ENCODE results near the gene ADCY2.

The ADCY2 gene

DNA sequence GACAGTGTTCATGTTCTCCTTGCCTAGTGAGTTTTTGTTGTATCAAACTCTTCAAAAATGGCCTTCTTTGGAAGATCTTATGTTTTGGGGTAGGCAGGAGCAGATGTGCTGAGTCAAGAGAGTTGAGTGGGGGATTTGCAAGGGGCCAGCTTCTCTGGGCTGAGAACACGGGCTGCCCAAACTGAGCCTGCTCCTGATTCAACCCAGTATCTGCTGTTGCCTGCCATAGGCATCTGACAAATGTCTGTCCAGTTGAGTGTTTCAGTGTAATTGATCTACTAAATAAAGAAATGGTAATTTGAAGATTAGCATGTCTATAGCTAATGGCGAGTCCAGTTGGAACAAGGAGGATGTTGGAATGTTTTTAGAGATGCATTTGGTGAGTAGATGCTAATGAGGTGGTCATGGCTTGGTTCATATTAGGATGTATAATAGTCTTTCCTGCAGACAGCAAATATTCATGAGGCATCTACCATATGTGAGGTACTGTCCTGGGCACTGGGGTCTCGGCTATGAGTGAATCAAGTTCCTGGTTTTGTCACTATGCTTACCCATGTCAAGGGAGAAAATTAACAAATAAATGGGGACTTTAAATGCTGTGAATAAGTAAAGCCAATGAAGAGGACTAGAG, 119.5 kb downstream of the ADCY2 start:
- TF ChIP-seq, protein P1, sequence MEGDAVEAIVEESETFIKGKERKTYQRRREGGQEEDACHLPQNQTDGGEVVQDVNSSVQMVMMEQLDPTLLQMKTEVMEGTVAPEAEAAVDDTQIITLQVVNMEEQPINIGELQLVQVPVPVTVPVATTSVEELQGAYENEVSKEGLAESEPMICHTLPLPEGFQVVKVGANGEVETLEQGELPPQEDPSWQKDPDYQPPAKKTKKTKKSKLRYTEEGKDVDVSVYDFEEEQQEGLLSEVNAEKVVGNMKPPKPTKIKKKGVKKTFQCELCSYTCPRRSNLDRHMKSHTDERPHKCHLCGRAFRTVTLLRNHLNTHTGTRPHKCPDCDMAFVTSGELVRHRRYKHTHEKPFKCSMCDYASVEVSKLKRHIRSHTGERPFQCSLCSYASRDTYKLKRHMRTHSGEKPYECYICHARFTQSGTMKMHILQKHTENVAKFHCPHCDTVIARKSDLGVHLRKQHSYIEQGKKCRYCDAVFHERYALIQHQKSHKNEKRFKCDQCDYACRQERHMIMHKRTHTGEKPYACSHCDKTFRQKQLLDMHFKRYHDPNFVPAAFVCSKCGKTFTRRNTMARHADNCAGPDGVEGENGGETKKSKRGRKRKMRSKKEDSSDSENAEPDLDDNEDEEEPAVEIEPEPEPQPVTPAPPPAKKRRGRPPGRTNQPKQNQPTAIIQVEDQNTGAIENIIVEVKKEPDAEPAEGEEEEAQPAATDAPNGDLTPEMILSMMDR (IDR thresholded peaks at IDR 0.05; ENCODE audit: low read depth, low read length, missing control alignments), result no peak
- no peak overlapping the region for H3K4me3 ChIP-seq (replicated peaks; ENCODE audit: low read depth, low read length)
- no peak for DNase-seq (ENCODE audit: extremely low read depth, low read depth)

DNA sequence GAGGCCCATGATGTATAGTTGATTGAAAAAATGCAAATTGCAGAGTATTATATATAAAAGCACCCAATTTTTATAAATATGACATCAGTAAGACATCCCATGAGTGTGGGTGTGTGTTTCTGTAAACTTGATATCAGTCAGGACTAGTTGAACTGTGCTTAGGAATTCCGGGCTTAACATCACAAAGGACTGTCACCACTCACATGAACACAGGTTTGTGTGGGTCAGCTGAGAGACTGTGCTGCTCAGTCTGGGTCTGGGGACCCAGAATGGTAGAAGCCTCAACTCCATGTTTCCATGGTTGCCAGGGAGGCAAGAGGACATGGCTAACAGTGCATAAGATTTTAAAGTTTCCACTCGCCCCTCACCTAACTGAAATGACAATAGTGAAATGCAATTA, 120.3 kb downstream of the ADCY2 start:
- TF ChIP-seq, protein P1 (IDR thresholded peaks at IDR 0.05; ENCODE audit: low read depth, low read length, missing control alignments), result no peak
- no peak overlapping the region for H3K4me3 ChIP-seq (replicated peaks; ENCODE audit: low read depth, low read length)

DNA sequence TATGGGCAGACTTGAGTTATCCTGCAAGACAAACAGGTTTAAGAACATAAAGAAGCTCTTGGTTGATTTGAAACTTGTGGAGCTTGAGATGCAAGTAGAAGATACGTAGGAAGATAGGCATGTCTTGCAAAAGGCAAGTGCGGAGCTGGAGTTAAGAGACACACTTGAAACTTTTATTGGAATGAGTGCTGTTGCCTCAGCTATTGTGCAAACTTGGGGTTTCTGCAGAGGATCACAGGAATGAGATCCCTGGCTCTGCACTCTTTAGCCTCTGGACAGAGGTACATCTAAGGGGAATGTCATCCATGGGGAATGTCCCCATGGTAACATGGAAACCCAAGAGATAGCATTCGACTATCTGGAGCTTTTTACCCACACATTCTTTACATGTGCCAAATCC, 121.1 kb downstream of the ADCY2 start:
- DNase-seq (ENCODE audit: extremely low read depth, low read depth), result no peak
- H3K4me3 ChIP-seq (replicated peaks; ENCODE audit: low read depth, low read length), result no peak overlapping the region
- TF ChIP-seq, protein P1 (IDR thresholded peaks at IDR 0.05; ENCODE audit: low read depth, low read length, missing control alignments), result no peak

More for the DNA sequence above, 120.3 kb downstream of the ADCY2 start:
- no peak for DNase-seq (ENCODE audit: extremely low read depth, low read depth)

DNA sequence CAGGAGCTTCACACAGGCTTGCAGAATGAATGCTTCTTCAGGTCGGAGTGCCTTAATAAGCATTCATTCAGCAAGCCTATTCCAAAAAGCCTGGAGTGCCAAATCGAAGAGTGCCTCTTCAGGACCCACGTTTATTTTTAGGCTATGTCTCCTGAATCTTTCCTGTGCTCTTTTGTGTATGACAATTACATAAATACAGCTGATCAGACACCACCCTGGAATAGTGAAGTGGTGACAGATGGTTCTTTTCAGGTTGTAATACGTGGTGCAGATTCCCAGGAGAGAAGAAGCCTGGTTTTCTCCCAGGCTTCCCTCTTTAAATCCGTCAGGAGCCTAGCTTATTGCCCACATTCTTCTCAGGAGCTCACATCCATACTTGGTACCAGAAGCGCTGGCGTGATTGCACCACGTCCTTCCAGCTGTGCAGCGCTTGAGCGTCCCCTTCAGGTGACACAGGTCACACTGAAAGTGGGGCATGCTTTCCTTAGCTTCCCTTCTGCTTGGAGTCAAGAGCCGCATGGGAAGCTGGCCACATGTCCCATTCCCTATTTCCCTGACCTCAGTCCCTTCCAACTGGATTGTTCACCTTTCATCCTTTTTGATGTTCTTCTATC, 123.1 kb downstream of the ADCY2 start:
- no peak for DNase-seq (ENCODE audit: extremely low read depth, low read depth)
- TF ChIP-seq, protein P1 (IDR thresholded peaks at IDR 0.05; ENCODE audit: low read depth, low read length, missing control alignments), result no peak

DNA sequence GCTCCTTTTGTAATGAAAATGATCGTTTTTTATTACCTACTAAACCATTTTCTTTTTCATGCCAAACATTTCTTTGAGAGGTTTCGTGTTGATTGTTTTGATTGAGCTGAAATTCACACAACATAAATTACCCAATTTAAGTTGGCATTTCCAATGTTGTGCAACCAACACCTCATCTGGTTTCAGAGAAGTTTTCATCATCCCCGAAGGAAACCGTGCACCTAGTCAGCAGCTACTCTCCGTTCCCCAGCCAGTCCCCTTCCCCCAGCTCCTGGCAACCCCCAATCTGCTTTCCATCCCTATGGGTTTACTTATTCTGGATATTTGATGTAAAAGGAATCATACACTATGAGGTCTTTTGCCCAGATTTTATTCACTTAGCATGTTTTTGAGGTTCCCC, 123.6 kb downstream of the ADCY2 start:
- TF ChIP-seq, protein P1 (IDR thresholded peaks at IDR 0.05; ENCODE audit: low read depth, low read length, missing control alignments), result no peak
- no peak overlapping the region for H3K4me3 ChIP-seq (replicated peaks; ENCODE audit: low read depth, low read length)
- DNase-seq (ENCODE audit: extremely low read depth, low read depth), result no peak

More for the DNA sequence above, 123.1 kb downstream of the ADCY2 start:
- no peak overlapping the region for H3K4me3 ChIP-seq (replicated peaks; ENCODE audit: low read depth, low read length)

DNA sequence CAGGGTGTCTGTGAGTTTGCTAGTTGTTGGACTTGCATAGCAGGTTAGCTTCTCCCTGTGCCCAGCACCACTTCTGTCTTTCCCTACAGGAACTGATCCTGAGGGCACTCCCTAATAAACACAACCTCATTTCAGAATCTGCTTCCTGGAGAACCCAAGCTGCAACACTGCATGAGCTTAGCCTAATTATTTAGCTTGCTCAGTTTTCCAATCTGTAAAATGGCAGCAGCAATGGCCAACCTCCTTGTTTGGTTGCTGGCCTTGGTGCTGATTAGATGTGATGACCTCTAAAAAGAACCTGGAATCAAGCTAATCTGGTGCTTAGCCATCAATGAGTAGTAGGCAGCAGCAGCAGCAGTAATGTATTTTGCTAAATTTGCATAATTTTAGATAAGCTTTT, 133.9 kb downstream of the ADCY2 start:
- TF ChIP-seq, protein P1 (IDR thresholded peaks at IDR 0.05; ENCODE audit: low read depth, low read length, missing control alignments), result no peak
- H3K4me3 ChIP-seq (replicated peaks; ENCODE audit: low read depth, low read length), result no peak overlapping the region
- no peak for DNase-seq (ENCODE audit: extremely low read depth, low read depth)
